Endothelial cell of umbilical vein (primary cell): ENCODE measurements around the gene IFT27. TPM values are rescaled to one million over a fixed set of nuclear protein-coding genes. Genes with fewer than 3 reads are reported as not detected.

Source experiments
- BruUV-seq: library from RNA; stranded (reverse); fragments of 400-500 nt; replicated peaks from 2 replicates; lab custom pipeline; 2021; lab: Mats Ljungman, UMichigan
- CTCF ChIA-PET: fragments of 300-600, 350-600 bp; sonication (Branson Sonifier 250); formaldehyde crosslinking; loops from one replicate; lab custom pipeline; 2021; ENCODE audit warnings: antibody characterized with exemption, inconsistent platforms; lab: Charles Lee
- POLR2A ChIA-PET: fragments of 300-600, 350-600 bp; sonication (Branson Sonifier 250); formaldehyde crosslinking; loops from one replicate; lab custom pipeline; 2021; ENCODE audit warnings: antibody characterized with exemption, inconsistent platforms; lab: Charles Lee
- DNase-seq: peaks from one replicate; pipeline ENCODE4 v3.0.0-alpha.2; 2011; ENCODE audit warnings: low read depth, low spot score
- FAIRE-seq: peaks from 2 replicates; lab custom pipeline; 2011; peaks lifted over from hg19 to GRCh38; lab: Jason Lieb, UNC
- H2AFZ ChIP-seq: 2 replicates; pipeline ENCODE4 v1.6.0; 2012; ENCODE audit warnings: low read depth, low read length, control low read depth, inconsistent platforms
- H3K27ac ChIP-seq: 2 replicates; pipeline ENCODE4 v1.5.1; 2011; ENCODE audit warnings: low read depth, mild to moderate bottlenecking, control low read depth, low read length, moderate library complexity; ENCODE audit not compliant: insufficient read depth
- H3K27me3 ChIP-seq, 2 experiments: 2 replicates each; pipeline versions ENCODE4 v1.6.0 to v1.6.1; 2011; ENCODE audit warnings: low read length in 2 of 2, mixed read lengths in 1 of 2; ENCODE audit not compliant: control insufficient read depth in 2 of 2, insufficient read depth in 2 of 2
- H3K36me3 ChIP-seq, 2 experiments: 2 replicates in 1 of 2; 3 replicates in 1 of 2; pipeline ENCODE4 v1.5.1; 2011; ENCODE audit warnings: low read length in 2 of 2, mild to moderate bottlenecking in 1 of 2, moderate library complexity in 1 of 2; ENCODE audit not compliant: control insufficient read depth in 2 of 2, insufficient read depth in 2 of 2; ENCODE audit errors: extremely low read depth in 1 of 2
- H3K4me1 ChIP-seq: 3 replicates; pipeline ENCODE4 v1.5.1; 2011; ENCODE audit warnings: mild to moderate bottlenecking, low read length; ENCODE audit not compliant: control insufficient read depth, insufficient read depth; ENCODE audit errors: extremely low read depth
- H3K4me2 ChIP-seq: 2 replicates; pipeline ENCODE4 v1.6.1; 2011; ENCODE audit warnings: low read length, control low read depth, mixed read lengths; ENCODE audit not compliant: insufficient read depth
- H3K4me3 ChIP-seq, 3 experiments: fragments of 200-600 bp in 1 of 3; sonication (generic), shearing (Covaris generic) in 1 of 3; replicated peaks in 1 of 3; 2 replicates each; pipeline ENCODE4 v1.5.1; 2011 to 2016; ENCODE audit warnings: control low read depth in 3 of 3, low read length in 3 of 3, mild to moderate bottlenecking in 2 of 3, inconsistent platforms in 1 of 3, low read depth in 1 of 3, moderate library complexity in 1 of 3; ENCODE audit not compliant: insufficient read depth in 1 of 3
- H3K79me2 ChIP-seq: 2 replicates; pipeline ENCODE4 v1.6.0; 2012; ENCODE audit warnings: low read length, inconsistent platforms; ENCODE audit not compliant: control insufficient read depth, insufficient read depth
- H3K9ac ChIP-seq: replicated peaks from 2 replicates; pipeline ENCODE3; 2011; ENCODE audit warnings: low read length, control low read depth; ENCODE audit not compliant: insufficient read depth; ENCODE audit errors: extremely low read depth
- H3K9me1 ChIP-seq: replicated peaks from 3 replicates; pipeline ENCODE4 v1.6.0; 2011; ENCODE audit warnings: mild to moderate bottlenecking, low read length; ENCODE audit not compliant: control insufficient read depth, insufficient read depth; ENCODE audit errors: extremely low read depth
- H3K9me3 ChIP-seq: replicated peaks from 2 replicates; pipeline ENCODE4 v1.5.1; 2012; ENCODE audit warnings: low read length, inconsistent platforms; ENCODE audit not compliant: control insufficient read depth, insufficient read depth
- H4K20me1 ChIP-seq: replicated peaks from 2 replicates; pipeline ENCODE3; 2011; ENCODE audit warnings: mild to moderate bottlenecking, low read length; ENCODE audit not compliant: control insufficient read depth, insufficient read depth; ENCODE audit errors: extremely low read depth
- FOS ChIP-seq: IDR thresholded peaks from 2 replicates; pipeline ENCODE4 v1.6.1; 2011; ENCODE audit warnings: mild to moderate bottlenecking, low read length, moderate library complexity, borderline replicate concordance; ENCODE audit not compliant: insufficient read depth
- GATA2 ChIP-seq: IDR thresholded peaks from 2 replicates; pipeline ENCODE4 v1.7.0; 2011; ENCODE audit warnings: low read depth, mild to moderate bottlenecking, moderate library complexity, mixed read lengths, low read length; ENCODE audit not compliant: insufficient read length, insufficient read depth
- JUN ChIP-seq: IDR thresholded peaks from 2 replicates; pipeline ENCODE4 v1.6.1; 2011; ENCODE audit warnings: borderline replicate concordance, low read depth; ENCODE audit not compliant: insufficient read length, insufficient read depth
- MAX ChIP-seq: IDR thresholded peaks from 2 replicates; pipeline ENCODE4 v1.6.1; 2011; ENCODE audit not compliant: insufficient read depth, insufficient read length
- POLR2AphosphoS5 ChIP-seq: IDR thresholded peaks from 2 replicates; pipeline ENCODE4 v1.6.1; 2012; ENCODE audit warnings: low read depth, mild to moderate bottlenecking, control low read depth, low read length, moderate library complexity; ENCODE audit not compliant: insufficient read depth
- dilution Hi-C: fragments of 300-500 bp; cut with MboI; formaldehyde crosslinking; loops from one replicate; pipeline ENCODE4 v1.15.0; 2019; ENCODE audit warnings: low sequenced_read_pairs; ENCODE audit not compliant: extremely low pct_ligation_motif_present
- intact Hi-C: fragments of 100-400 bp; cut with micrococcal nuclease; formaldehyde crosslinking; loops from one replicate; pipeline ENCODE4 v1.10.0; 2022
- polyA plus RNA-seq, 4 experiments: library from polyadenylated mRNA; depleted of rRNA in 3 of 4; stranded (reverse) in 3 of 4; unstranded in 1 of 4; fragments of >200 nt; gene quantifications; 2 replicates each; pipeline versions ENCODE4 v1.2.1 to v1.2.3, GENCODE V29; 2011 to 2012; ENCODE audit warnings: missing spikeins in 1 of 4
- total RNA-seq: library from RNA; stranded (reverse); gene quantifications from 2 replicates; pipeline ENCODE4 v1.2.3, GENCODE V29; 2021

The IFT27 gene
- total and polyA plus RNA-seq, 2 donors (not counting 3 experiments of a cell fraction or from before 2014, with no cell fraction given), result 29.9 to 33.7 TPM

- dilution Hi-C loops (loop anchor here (10.0 kb wide), 1 partner anchor 63 kb away; no protein-coding TSS in a partner anchor), intact Hi-C loops (no loop called here)
- ChIA-PET POLR2A (no interaction called here), CTCF (interaction anchor here (1.2 to 6.5 kb wide), 3 partner anchors 10 to 225 kb away, joined by 3 to 39 read pairs (median 18); no protein-coding TSS in a partner anchor)
- Histone ChIP-seq H2AFZ (no peak overlapping the region), H3K4me2 (no peak overlapping the region), H3K4me1 (peaks cover 10% of the 10 kb centered on the region), H3K9me1 (no peaks in the 10 kb centered on the region), H3K36me3 (peaks cover 0 to 4% of the 10 kb centered on the region in 2 experiments), H3K27ac (no peak overlapping the region), H3K27me3 (no peaks in the 10 kb centered on the region), H3K9ac (no peak overlapping the region), H4K20me1 (no peaks in the 10 kb centered on the region), H3K79me2 (no peaks in the 10 kb centered on the region), H3K4me3 (no peak overlapping the region), H3K9me3 (no peaks in the 10 kb centered on the region)
- TF ChIP-seq POLR2AphosphoS5, result no peak
- TF ChIP-seq JUN, result no peak
- TF ChIP-seq GATA2, result no peak
- no peak for TF ChIP-seq FOS
- TF ChIP-seq MAX, result no peak
- no peak for DNase-seq
- FAIRE-seq, result no peak
- BruUV-seq, result no TSS peak
Measured at GRCh38 chr22:36771356-36772063, 4.4 kb downstream of the IFT27 start.
